Left ventricle myocardium inferior (tissue), 1 donor: ENCODE measurements around the gene FIS1. TPM values are rescaled to one million over a fixed set of nuclear protein-coding genes. Genes with fewer than 3 reads are reported as not detected.

Source experiments
- DNase-seq: peaks from one replicate; pipeline ENCODE4 v3.0.0-alpha.2; 2020
- H3K27ac ChIP-seq: fragments of 200-600 bp; replicated peaks from 2 replicates; pipeline ENCODE4 v1.8.0; 2021
- H3K27me3 ChIP-seq: fragments of 200-600 bp; 2 replicates; pipeline ENCODE4 v1.8.0; 2021; ENCODE audit warnings: low read depth
- H3K36me3 ChIP-seq: fragments of 200-600 bp; 2 replicates; pipeline ENCODE4 v1.8.0; 2021
- H3K4me1 ChIP-seq: fragments of 200-600 bp; 2 replicates; pipeline ENCODE4 v1.8.0; 2021
- H3K4me3 ChIP-seq: fragments of 200-600 bp; 2 replicates; pipeline ENCODE4 v1.8.0; 2021; ENCODE audit warnings: mild to moderate bottlenecking, moderate library complexity
- H3K9me3 ChIP-seq: fragments of 200-600 bp; replicated peaks from 2 replicates; pipeline ENCODE4 v1.8.0; 2021
- intact Hi-C: fragments of 100-400 bp; cut with micrococcal nuclease; formaldehyde crosslinking; loops from one replicate; pipeline ENCODE4 v1.11.0; 2022
- total RNA-seq: library from RNA; stranded (reverse); fragmentation: NEBNext Ultra II Directional; extraction: Animal tissue kit (Norgen Biotek cat#: 25700); gene quantifications from one replicate; pipeline ENCODE4 v1.2.1, GENCODE V29; 2021
- TF ChIP-seq, protein P1 (sequence below): fragments of 200-600 bp; IDR thresholded peaks from 2 replicates; pipeline ENCODE4 v1.8.0; 2021; ENCODE audit warnings: antibody characterized with exemption, mild to moderate bottlenecking, borderline replicate concordance
- donor health status: DM: no; HTN: yes; CAD: no; lungs with severe emphysema.

The FIS1 gene
- total RNA-seq, 1 donor from 2014 or later = 322 TPM

DNA sequence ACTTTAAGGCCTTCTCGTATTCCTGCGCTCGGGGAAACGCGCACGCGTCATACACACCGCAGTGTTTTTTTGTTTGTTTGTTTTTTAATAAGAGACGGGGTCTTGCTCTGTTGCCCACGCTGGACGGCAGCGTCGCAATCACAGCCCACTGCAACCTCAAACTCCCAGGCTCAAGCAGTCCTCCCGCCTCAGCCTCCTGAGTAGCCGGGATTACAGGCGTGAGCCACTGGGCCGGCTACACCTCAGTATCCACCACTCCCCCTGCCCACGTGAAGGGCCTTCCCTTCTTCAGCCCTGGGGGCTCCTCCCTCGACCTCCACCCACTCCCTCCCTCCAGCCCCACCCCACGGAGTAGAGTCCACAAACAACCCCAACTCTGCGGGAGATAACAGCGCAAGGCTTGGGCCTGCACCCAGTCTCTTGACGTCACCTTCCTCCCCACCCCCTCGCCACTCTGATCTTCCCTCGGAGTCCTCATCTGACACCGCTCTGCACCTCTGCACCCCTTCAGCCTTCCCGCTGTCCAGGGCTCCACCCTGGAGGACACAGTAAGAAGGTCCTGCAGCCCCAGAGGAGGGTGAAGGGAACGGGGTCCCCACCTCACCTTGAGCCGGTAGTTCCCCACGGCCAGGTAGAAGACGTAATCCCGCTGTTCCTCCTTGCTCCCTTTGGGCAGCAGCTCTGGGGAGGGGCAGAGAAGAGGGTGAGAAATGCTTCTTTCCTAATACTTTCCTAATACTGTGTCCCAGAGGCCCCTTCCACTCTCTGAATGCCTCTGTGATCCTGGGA lies 4.5 kb downstream of the FIS1 start:
- Histone ChIP-seq H3K4me1 (peaks cover 84% of the 10 kb centered on the region), H3K27ac (peak overlapping the region; percentile 87), H3K9me3 (no peaks in the 10 kb centered on the region), H3K27me3 (no peaks in the 10 kb centered on the region), H3K36me3 (peaks cover 26% of the 10 kb centered on the region), H3K4me3 (no peak overlapping the region)
- intact Hi-C loops = no loop called here
- DNase-seq = no peak
- TF ChIP-seq, protein P1, sequence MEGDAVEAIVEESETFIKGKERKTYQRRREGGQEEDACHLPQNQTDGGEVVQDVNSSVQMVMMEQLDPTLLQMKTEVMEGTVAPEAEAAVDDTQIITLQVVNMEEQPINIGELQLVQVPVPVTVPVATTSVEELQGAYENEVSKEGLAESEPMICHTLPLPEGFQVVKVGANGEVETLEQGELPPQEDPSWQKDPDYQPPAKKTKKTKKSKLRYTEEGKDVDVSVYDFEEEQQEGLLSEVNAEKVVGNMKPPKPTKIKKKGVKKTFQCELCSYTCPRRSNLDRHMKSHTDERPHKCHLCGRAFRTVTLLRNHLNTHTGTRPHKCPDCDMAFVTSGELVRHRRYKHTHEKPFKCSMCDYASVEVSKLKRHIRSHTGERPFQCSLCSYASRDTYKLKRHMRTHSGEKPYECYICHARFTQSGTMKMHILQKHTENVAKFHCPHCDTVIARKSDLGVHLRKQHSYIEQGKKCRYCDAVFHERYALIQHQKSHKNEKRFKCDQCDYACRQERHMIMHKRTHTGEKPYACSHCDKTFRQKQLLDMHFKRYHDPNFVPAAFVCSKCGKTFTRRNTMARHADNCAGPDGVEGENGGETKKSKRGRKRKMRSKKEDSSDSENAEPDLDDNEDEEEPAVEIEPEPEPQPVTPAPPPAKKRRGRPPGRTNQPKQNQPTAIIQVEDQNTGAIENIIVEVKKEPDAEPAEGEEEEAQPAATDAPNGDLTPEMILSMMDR = no peak

DNA sequence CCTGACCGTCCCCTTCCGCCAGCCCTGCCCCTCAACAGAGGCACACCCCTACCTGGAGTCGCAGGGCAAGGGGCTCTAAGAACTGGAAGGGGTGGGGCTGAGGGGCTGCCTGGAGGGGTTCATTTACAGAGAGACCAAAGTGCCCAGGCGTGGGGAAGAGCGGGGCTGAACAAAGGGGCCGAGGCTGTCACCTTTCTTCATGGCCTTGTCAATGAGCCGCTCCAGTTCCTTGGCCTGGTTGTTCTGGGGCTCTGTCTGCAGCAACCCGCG lies 5.0 kb downstream of the FIS1 start:
- H3K9me3 ChIP-seq = no peaks in the 10 kb centered on the region
- peak overlapping the region; percentile 87 for H3K27ac ChIP-seq

DNA sequence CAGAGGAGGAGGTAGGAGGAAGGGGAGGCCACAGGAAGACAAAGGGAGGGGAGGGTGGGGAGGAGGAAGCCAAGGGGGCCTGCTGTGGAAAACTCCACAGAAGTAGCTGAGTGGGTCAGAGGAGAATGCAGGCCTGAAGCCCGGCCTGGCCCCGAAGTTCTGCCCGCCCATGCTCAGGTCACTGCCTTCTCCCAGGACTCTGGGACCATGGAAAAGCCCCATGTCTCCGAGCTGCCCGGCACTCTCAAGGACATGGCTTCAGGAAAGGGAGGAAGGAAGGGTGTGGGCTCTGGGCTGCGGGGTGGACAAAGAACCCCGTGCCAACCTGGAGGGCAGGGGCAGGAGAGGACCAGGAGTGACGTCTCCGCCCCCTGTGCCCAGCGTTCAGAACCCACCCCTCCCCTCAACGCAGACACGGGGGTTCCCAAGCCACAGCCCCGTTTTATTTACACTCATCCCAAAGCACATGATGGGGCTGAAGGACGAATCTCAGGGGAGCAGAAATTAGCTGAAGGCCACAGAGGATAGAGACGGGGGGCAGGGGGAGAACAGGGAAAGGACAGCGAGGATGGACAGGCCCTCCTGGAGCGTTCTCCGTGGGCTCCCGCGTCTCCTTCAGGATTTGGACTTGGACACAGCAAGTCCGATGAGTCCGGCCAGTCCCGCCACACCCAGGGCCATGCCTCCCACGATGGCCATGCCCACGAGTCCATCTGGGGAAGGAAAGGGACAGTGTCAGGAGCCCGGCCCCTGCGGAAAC lies 5.5 kb downstream of the FIS1 start:
- Histone ChIP-seq H3K27me3 (no peaks in the 10 kb centered on the region), H3K27ac (peak overlapping the region; percentile 87), H3K9me3 (no peaks in the 10 kb centered on the region), H3K36me3 (peaks cover 26% of the 10 kb centered on the region), H3K4me3 (no peak overlapping the region), H3K4me1 (peaks cover 73% of the 10 kb centered on the region)
- no peak for DNase-seq
- intact Hi-C loops = no loop called here
- TF ChIP-seq, protein P1 = no peak

More for the DNA sequence above, 5.0 kb downstream of the FIS1 start:
- Histone ChIP-seq H3K36me3 (peaks cover 26% of the 10 kb centered on the region), H3K4me1 (peaks cover 79% of the 10 kb centered on the region), H3K27me3 (no peaks in the 10 kb centered on the region), H3K4me3 (no peak overlapping the region)
- TF ChIP-seq, protein P1 = no peak
- DNase-seq = no peak
- intact Hi-C loops = no loop called here

DNA sequence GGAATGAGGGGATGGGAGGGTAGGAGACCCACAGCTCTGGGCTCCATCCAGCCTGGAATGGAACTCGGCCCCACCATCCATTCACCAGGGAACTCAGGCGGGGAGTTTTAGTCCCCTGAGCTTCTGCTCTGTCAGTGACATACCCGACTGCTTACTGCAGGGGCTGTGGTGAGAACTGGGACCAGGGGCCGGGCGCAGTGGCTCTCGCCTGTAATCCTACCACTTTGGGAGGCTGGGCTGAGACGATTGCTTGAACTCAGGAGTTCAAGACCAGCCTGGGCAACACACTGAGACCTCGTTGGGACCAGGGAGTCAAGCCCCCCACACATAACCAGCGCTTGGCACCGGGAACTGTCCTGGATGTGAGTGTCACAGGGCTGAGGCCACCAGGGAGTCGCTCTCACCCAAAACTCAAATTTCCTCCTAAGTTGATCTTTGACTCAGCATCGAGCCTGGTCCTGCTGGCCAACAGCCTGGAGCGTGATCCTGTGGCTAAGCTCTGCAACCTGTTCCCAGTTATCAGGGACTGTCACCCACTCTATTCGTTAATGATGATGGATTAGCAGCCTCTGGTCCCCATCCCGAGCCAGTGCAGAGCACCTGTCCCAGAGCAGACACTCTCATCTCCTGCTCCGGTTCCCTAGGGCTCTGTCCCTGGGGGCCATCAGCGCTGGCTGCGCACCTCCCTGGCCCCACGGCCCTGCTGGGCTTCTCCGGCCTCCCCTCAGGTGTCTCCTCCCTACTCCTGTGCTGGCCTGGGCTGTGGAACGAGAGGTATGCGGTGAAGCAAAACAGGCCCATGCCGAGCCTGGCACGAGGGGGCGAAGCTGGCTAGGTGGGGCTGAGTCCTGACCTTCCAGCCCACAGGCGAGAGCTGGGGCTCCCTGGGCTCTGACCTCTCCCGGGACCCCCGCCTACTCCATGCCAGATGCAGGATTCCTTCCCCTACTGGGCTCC lies 6.4 kb downstream of the FIS1 start:
- no peaks in the 10 kb centered on the region for H3K9me3 ChIP-seq
- H3K27me3 ChIP-seq = no peaks in the 10 kb centered on the region
- peak overlapping the region; percentile 87 for H3K27ac ChIP-seq
- DNase-seq = no peak
- peak overlapping the region; percentile 47 for H3K4me3 ChIP-seq
- H3K4me1 ChIP-seq = peaks cover 66% of the 10 kb centered on the region
- TF ChIP-seq, protein P1 = no peak
- intact Hi-C loops = no loop called here
- peaks cover 26% of the 10 kb centered on the region for H3K36me3 ChIP-seq
